Activated gamma-delta T cell (primary cell): Measurements from ENCODE around the gene OR10A7.
"Not testable (repeated sequence)": the region's sequence is repeated elsewhere in the genome, so short reads cannot be mapped to it uniquely, and the experiment has no call there.

ENCODE experiments used
- DNase-seq: peaks from one replicate; lab custom pipeline; 2025; lab: John Stamatoyannopoulos, UW
- total RNA-seq, 2 donors: gene quantifications; one replicate each; lab custom pipeline; 2026; lab: John Stamatoyannopoulos, UW

The OR10A7 gene
- total RNA-seq: 0 reads per million in 2 donors

- no peak for DNase-seq
Measured at GRCh38 chr12:55220725-55221124, at the start of gene OR10A7. Gene OR10A7, plus strand, starts transcription at chr12:55221025. Its CDS starts 0 bp downstream, at chr12:55221025.

- no peak for DNase-seq
Measured at GRCh38 chr12:55171445-55171844, 49.4 kb upstream of the OR10A7 start.

- not testable (repeated sequence) for DNase-seq
Measured at GRCh38 chr12:55171846-55172245, 49.0 kb upstream of the OR10A7 start.

GRCh38 chr12:55172686-55173085 is 48.1 kb upstream of the OR10A7 start:
- DNase-seq: no peak

GRCh38 chr12:55173456-55173855 is 47.4 kb upstream of the OR10A7 start:
- no peak for DNase-seq

- no peak for DNase-seq
Measured at GRCh38 chr12:55188573-55188972, 32.3 kb upstream of the OR10A7 start.

- no peak for DNase-seq
Measured at GRCh38 chr12:55188974-55189556, 31.8 kb upstream of the OR10A7 start.

GRCh38 chr12:55194382-55194781 is 26.4 kb upstream of the OR10A7 start:
- no peak for DNase-seq

- DNase-seq: no peak
Measured at GRCh38 chr12:55226523-55226922, 5.7 kb downstream of the OR10A7 start.

- no peak for DNase-seq
Measured at GRCh38 chr12:55227643-55228042, 6.8 kb downstream of the OR10A7 start.

- DNase-seq: no peak
Measured at GRCh38 chr12:55244309-55244708, 23.5 kb downstream of the OR10A7 start, which contains the start of gene OR6C74. Gene OR6C74, plus strand, starts transcription at chr12:55244609. Its CDS starts 2,679 bp downstream, at chr12:55247288.

- no peak for DNase-seq
Measured at GRCh38 chr12:55246159-55246558, 25.3 kb downstream of the OR10A7 start.

- DNase-seq: no peak
Measured at GRCh38 chr12:55250944-55251343, 30.1 kb downstream of the OR10A7 start.

- DNase-seq: no peak
Measured at GRCh38 chr12:55253281-55253680, 32.5 kb downstream of the OR10A7 start.

- no peak for DNase-seq
Measured at GRCh38 chr12:55256831-55257230, 36.0 kb downstream of the OR10A7 start.

- no peak for DNase-seq
Measured at GRCh38 chr12:55258303-55258702, 37.5 kb downstream of the OR10A7 start.
